GM18498 (cell line): ENCODE measurements around the gene ASXL3.

ENCODE experiments used
- ATAC-seq: cut with Tn5 transposase; IDR thresholded peaks from one replicate; pipeline ENCODE4 v1.9.1; 2021; ENCODE audit warnings: mild to moderate bottlenecking, moderate library complexity; ENCODE audit not compliant: unreplicated experiment

The ASXL3 gene

DNA sequence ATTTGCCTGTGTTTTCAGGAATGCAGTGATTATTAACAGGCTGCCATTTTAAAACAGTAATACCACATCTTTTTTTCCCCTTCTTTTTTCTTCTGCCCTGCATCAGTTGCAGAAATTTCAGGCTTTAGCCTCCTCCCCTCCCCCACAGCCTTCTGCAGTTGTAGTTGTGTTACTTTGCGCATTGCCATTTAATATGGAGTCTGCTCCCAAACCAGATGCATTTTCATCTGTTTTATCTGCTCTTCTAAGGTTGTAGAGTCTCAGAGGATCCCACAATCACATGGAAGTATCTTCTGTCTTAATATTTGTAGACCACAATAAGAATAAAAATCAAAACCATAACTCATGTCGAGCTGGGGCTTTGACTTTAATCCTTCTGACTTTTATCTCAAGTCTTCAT is 3.8 kb downstream of the ASXL3 start:
- no peak for ATAC-seq

- no peak for ATAC-seq
These were observed 5.9 kb downstream of the ASXL3 start for GRCh38 chr18:33583901-33584300.

GRCh38 chr18:33584548-33585430 is 6.8 kb downstream of the ASXL3 start:
- no peak for ATAC-seq

DNA sequence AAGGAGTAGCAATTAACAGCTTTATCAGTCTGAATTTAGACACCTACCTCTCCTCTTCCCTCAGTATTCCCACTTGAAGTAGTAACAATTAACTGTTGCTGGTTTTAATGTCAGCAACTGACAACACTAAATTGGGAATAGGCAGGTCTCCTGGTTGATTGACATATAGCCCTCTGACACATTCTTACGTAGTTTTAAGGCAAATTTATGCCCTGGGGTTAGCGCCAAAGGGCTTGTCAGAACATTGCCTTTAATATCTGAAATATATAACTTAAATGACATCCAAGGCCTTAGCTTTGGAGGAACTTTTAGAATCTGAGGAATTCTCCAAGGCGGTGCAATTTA is 7.4 kb downstream of the ASXL3 start:
- no peak for ATAC-seq

- no peak for ATAC-seq
These were observed 10.3 kb downstream of the ASXL3 start for GRCh38 chr18:33588361-33588760.

DNA sequence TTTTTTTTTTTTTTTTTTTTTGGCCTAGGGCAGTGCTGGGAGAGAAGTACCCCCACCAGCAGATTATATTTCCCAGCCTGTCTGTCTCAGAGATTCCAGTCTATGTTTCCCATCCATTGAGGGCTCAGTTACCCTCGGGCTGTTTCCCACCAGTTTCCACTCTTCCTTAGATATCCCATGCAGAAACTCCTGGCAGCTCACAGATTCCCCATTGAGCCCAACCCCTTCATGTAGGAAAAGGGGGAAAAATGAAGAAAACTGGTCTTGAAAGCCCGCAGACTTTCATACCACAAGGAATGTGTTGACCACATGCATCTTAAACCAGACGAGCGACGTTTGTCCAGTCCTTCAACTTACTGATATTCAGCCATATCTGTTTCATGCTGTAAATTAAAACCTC is 15.2 kb downstream of the ASXL3 start:
- no peak for ATAC-seq

DNA sequence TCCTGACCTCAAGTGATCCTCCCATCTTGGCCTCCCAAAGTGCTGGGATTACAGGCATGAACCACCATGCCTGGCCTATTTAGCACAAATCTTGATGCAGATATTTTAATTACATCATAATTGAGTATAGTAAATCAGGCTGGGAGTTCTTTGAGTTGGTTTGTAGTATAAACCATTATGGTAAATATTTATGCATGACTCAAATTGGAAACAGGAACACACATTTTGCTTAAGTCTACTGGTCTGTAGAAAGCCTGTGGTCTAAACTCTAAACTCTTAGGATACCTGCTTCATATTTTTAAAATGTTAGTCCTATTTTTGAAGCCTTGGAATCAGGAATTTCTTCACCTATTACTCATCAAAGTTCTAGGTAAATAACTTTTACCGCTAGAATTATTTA is 16.8 kb downstream of the ASXL3 start:
- no peak for ATAC-seq

- ATAC-seq: no peak
These were observed 18.3 kb downstream of the ASXL3 start for GRCh38 chr18:33596178-33596854.

DNA sequence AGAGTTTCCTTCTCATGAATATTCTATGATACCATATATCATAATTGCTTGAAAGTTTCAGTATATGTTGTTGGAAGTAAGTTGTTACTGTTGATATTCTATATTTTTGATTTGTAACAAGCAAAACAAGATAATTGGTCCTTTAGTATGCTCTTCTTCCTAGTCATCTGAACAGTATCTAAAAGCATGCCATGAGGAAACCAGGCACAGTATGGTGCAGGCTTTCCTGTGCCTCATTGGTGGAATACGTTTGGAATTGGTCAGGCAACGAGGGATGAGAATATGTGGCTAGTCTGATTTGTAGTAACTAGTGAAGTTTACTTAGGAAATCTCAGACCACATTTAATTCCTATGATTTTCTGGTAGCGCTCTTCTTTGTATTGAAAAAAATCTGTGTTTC is 22.8 kb downstream of the ASXL3 start:
- ATAC-seq: no peak

DNA sequence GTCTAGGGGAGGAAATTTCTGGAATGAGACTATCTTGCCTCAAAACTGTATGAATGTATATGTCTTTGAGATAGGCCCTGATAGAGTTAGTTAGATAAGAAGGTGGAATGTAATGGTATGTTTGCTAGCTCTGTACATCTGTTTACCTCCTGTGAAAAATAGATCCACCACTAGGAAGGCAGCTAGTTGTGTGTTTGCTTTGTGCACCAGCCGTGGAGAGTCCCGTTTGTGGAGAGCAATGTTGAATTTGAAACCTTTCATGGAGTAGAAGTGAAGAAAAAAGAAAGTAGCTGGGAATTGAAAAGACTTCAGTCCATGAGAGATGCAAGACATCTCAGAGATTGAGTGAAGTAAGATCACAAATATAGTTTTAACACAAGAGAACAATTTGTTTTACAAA is 25.4 kb downstream of the ASXL3 start:
- no peak for ATAC-seq

- no peak for ATAC-seq
These were observed 27.2 kb downstream of the ASXL3 start for GRCh38 chr18:33605250-33605649.

DNA sequence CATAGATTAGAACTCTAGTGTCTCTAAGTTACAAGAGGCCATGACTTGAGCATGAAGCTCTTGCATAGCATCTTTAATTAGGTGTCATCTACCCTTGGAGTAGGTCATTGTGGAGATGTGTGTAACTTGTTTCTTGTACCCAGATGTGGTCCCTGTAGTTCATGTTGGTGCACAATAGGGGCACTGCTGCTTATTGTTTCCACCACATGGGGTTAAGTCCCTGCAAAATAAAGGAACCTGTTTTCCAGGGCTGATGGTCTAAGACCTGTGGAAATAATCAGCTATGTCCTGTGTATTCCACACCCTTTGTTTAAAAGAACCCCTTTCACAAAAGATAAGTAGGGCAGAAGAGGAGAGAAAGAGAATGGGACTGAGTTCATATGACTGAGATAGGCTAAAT is 28.6 kb downstream of the ASXL3 start:
- no peak for ATAC-seq

DNA sequence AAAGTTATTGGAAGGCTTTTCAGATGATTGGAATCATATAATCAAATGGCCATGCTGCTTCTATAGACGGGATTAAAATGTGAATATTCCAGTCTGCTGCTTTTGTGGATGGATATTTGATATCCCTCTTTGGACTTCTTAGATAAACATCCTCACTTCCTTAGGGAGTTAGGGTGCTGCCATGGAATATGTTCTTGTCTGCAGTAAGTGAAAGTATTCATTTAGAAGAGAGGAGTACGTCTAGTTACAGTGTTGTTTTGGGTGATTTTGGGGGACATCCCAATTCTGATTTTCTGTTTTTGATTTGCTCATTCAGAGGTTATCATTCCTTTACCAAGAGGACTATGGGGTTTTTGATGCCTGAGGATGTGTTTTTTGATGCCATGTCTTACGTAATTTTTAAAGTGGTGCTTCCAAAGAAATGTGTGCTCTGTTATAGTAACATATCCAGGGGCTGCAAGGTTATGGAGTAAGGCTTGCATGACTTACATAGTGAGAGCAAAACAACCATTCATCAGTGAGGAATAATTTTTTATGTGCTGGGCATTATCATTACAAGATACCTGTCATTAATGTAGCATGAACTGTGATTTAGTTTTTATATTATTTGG is 33.6 kb downstream of the ASXL3 start:
- no peak for ATAC-seq

- no peak for ATAC-seq
These were observed 34.6 kb downstream of the ASXL3 start for GRCh38 chr18:33612632-33613031.

- ATAC-seq: no peak
These were observed 38.5 kb downstream of the ASXL3 start for GRCh38 chr18:33616556-33616955.

- ATAC-seq: no peak
These were observed 49.1 kb downstream of the ASXL3 start for GRCh38 chr18:33627114-33627513.

DNA sequence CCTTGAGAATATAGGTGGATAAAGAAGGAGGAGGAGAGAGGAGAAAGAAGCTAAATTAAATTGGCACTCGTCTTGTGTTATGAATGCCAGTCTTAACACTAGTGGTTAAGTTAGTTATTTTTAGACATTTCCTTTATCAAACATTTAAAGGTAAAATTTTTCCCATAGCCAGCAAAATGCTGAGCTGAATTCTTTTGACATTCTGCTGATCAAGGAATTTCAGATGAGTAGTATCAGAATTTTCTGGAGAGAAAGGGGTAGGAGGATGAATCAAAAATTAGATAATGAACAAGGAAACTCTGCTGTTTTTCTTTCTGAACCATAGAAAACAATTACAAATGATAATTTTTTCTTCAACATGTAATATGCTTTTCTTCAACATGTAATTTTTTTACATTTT is 52.5 kb downstream of the ASXL3 start:
- ATAC-seq: no peak

GRCh38 chr18:33641141-33641540 is 63.1 kb downstream of the ASXL3 start:
- no peak for ATAC-seq

DNA sequence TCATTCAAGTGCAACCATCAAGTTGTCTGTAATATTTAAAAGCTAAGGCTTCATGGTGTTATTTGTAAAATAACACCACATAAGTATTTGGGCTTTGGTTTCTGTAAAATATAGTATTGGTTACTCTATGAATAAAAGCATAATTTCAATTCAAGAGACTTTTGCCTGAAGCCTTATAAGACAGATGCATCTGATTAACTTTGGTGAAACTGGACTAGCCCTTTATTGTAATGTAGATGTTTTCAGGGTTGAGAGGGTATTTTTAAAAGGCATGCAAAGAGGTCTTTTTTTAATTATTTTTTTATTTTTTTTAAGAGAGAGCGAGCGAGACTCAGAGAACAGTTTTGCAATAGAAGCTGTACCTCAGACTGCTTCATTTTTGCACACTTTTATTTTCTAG is 66.5 kb downstream of the ASXL3 start:
- no peak for ATAC-seq

DNA sequence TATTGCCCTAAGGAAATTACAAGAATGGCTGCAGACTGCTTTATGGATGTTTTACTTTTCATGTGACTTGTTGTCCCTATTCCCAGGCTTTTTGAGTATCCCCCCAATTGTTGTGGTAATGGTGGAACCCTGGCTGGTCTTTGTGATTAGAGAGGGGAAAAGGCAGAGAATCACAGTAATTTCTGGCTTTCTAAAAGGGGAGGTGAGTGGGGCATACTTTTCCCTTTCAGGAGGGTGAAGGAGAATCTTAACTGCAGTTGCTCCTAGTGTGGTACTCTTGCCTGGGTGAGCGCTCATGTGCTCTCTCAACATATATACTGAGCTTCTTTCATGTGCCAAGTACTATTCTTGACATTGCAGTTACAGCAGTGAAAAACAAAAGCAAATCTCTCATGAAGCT is 69.3 kb downstream of the ASXL3 start:
- no peak for ATAC-seq

DNA sequence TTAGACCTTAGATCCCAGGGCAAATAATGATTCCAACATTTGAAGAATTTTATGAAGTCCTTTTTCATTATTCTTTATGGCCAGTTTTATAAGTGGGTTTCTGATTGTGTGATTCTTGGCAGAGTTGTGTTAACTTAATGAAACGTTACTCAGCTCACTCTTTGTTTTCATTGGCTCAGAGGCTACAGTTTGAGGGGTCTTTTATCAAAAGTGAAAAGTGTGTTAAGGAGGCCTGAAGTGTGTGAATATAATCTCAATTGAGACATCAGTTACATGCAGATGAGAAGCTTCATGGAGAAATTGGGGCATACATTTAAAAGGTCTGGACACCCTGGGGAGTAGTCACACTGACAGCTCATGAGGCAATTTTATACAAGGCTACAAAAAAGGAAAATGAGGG is 74.6 kb downstream of the ASXL3 start:
- no peak for ATAC-seq

DNA sequence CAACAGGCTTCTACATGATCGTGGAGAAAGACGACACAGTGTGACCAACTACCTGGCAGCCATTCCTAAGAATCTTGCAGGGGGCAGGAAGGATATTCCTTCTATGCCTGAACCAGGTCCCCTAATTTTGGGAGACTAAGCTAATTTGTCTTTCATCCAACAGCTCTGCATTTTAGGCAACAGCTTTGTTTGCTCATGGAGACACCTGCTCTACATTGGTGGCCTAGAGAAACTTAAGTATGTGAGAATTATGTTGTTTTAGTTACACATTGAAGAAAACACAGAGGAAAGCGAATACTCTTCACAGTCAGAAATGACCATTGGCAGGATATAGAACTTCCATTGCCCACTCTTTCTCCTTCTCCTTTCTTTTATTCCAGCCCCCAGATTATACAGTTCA is 75.2 kb downstream of the ASXL3 start:
- ATAC-seq: no peak
